Measurements from ENCODE around the gene AGBL3. TPM values are rescaled to one million over a fixed set of nuclear protein-coding genes. Genes with fewer than 3 reads are reported as not detected.

The AGBL3 gene
- total and polyA plus RNA-seq, 9 of the 15 experiments (the other 6 are each of a cell fraction or from before 2014, with no cell fraction given), result 0.54 to 2.9 (median 1.7) TPM

DNA sequence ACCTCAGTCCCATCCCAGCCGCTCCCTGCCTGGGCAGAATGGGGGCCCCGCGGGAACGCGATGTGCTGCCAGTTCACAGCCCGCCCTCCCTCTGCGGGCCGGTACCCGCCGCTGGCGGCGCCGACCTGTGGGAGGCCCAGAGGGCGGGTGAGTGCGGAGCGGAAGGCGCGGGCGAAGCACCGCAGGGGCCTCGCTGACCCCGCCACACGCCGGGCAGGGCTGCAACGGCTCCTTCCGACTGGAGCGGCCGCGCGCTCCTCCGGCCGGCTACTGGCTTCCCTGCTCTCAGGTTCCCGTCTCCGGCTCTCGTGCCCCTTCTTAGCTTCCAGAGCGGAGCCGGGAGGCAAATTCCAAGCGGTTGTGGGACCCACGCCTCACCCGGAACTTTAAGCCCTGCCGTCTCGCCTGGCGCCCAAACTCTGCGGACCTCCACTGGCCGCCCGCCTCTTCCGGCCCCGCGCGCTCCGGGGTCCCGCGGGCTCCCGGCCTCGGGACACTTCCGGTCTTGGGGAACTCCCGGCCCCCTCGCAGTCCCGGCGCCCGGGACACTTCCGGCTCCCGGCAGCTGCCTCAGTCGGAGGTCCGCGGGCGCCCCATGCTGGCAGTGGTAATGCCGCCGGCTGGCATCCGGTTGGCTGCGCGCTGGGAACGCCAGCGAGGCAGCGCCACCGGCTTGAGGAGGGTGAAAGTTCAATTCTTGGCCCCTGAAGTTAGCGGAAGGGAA, 184.1 kb downstream of the AGBL3 start, which contains the start of gene CYREN (continued):
- TF ChIP-seq, protein P1, sequence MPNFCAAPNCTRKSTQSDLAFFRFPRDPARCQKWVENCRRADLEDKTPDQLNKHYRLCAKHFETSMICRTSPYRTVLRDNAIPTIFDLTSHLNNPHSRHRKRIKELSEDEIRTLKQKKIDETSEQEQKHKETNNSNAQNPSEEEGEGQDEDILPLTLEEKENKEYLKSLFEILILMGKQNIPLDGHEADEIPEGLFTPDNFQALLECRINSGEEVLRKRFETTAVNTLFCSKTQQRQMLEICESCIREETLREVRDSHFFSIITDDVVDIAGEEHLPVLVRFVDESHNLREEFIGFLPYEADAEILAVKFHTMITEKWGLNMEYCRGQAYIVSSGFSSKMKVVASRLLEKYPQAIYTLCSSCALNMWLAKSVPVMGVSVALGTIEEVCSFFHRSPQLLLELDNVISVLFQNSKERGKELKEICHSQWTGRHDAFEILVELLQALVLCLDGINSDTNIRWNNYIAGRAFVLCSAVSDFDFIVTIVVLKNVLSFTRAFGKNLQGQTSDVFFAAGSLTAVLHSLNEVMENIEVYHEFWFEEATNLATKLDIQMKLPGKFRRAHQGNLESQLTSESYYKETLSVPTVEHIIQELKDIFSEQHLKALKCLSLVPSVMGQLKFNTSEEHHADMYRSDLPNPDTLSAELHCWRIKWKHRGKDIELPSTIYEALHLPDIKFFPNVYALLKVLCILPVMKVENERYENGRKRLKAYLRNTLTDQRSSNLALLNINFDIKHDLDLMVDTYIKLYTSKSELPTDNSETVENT (CRISPR knock-in tag; IDR thresholded peaks at IDR 0.05), result peak; percentile 84
- TF ChIP-seq, protein P2, sequence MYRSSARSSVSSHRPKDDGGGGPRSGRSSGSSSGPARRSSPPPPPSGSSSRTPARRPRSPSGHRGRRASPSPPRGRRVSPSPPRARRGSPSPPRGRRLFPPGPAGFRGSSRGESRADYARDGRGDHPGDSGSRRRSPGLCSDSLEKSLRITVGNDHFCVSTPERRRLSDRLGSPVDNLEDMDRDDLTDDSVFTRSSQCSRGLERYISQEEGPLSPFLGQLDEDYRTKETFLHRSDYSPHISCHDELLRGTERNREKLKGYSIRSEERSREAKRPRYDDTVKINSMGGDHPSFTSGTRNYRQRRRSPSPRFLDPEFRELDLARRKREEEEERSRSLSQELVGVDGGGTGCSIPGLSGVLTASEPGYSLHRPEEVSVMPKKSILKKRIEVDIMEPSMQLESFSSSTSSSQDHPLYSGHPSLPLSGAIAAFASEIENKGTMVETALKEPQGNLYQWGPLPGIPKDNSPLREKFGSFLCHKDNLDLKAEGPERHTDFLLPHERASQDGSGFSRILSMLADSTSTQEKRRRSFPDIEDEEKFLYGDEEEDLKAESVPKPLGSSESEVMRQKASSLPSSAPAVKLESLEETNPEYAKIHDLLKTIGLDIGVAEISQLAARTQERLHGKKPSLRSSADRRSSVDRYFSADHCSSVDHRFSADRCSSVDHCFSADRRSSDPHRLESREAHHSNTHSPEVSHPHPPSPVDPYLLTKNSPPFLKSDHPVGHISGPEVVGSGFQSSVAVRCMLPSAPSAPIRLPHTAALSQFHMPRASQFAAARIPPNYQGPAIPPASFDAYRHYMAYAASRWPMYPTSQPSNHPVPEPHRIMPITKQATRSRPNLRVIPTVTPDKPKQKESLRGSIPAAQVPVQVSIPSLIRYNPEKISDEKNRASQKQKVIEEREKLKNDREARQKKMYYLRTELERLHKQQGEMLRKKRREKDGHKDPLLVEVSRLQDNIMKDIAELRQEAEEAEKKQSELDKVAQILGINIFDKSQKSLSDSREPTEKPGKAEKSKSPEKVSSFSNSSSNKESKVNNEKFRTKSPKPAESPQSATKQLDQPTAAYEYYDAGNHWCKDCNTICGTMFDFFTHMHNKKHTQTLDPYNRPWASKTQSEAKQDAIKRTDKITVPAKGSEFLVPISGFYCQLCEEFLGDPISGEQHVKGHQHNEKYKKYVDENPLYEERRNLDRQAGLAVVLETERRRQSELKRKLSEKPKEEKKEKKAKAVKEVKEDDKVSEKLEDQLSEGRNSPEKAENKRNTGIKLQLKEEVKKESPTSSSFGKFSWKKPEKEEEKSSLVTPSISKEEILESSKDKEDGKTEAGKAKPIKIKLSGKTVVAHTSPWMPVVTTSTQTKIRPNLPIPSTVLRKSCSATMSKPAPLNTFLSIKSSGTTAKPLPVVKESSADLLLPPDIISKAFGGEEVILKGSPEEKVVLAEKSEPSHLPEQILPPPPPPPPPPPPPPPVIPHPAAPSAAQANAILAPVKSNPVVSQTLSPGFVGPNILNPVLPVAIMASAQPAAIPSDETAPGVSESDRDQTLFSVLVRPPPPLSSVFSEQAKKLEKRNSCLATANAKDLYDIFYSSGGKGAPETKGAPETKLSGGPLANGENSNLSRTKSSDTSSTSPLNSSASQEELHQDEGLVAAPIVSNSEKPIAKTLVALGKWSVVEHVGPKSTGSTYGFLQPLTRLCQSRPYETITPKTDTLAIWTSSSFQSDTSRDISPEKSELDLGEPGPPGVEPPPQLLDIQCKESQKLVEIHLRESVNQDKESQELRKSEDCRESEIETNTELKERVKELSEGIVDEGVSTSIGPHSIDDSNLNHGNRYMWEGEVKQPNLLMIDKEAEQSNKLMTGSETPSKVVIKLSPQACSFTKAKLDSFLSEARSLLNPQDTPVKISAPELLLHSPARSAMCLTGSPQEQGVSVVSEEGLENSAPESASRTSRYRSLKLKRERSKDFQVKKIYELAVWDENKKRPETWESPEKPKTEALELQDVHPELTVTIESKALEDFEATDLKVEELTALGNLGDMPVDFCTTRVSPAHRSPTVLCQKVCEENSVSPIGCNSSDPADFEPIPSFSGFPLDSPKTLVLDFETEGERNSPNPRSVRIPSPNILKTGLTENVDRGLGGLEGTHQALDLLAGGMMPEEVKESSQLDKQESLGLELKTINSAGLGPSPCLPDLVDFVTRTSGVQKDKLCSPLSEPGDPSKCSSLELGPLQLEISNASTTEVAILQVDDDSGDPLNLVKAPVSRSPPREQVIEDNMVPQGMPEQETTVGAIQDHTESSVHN (IDR thresholded peaks at IDR 0.05; ENCODE audit: borderline replicate concordance in 1 of 2, low read depth in 1 of 2), result no peak
- TF ChIP-seq SMARCE1 (IDR thresholded peaks at IDR 0.05) (peak; percentile 24; the same call in 1 of the 2 replicates), ESRRA (IDR thresholded peaks at IDR 0.05; ENCODE audit: borderline replicate concordance, low read depth) (peak; percentile 80), NCOR1 (IDR thresholded peaks at IDR 0.05) (0 out of 2 replicates have a peak, but pooled peaks have one; percentile 45), NR4A1 (CRISPR knock-in tag; IDR thresholded peaks at IDR 0.05) (peak; percentile 62), NR4A1 (tag; IDR thresholded peaks at IDR 0.05) (peak; percentile 45; the same call in 1 of the 2 replicates), U2AF2 (optimal IDR thresholded peaks at IDR 0.05; ENCODE audit: low read depth, low read length) (no peak), NELFE (IDR thresholded peaks at IDR 0.05; ENCODE audit: insufficient read depth, insufficient read length) (no peak), JUNB (CRISPR knock-in tag; conservative IDR thresholded peaks at IDR 0.05) (0 out of 2 replicates have a peak, but pooled peaks have one; percentile 33), GTF2F1 (IDR thresholded peaks at IDR 0.05; ENCODE audit: low read depth, low read length) (peak; percentile 47; the same call in 1 of the 2 replicates), XRCC4 (IDR thresholded peaks at IDR 0.05; ENCODE audit: extremely low read depth, insufficient read depth, insufficient read length) (no peak), MBD2 (IDR thresholded peaks at IDR 0.05; ENCODE audit: borderline replicate concordance, low read depth) (peak; percentile 47; the same call in 1 of the 2 replicates), ZNF79 (CRISPR knock-in tag; IDR thresholded peaks at IDR 0.05; ENCODE audit: low read depth) (no peak)
- TF ChIP-seq, protein P3, sequence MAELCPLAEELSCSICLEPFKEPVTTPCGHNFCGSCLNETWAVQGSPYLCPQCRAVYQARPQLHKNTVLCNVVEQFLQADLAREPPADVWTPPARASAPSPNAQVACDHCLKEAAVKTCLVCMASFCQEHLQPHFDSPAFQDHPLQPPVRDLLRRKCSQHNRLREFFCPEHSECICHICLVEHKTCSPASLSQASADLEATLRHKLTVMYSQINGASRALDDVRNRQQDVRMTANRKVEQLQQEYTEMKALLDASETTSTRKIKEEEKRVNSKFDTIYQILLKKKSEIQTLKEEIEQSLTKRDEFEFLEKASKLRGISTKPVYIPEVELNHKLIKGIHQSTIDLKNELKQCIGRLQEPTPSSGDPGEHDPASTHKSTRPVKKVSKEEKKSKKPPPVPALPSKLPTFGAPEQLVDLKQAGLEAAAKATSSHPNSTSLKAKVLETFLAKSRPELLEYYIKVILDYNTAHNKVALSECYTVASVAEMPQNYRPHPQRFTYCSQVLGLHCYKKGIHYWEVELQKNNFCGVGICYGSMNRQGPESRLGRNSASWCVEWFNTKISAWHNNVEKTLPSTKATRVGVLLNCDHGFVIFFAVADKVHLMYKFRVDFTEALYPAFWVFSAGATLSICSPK (IDR thresholded peaks at IDR 0.05; ENCODE audit: borderline replicate concordance), result no peak
